Fibroblast of the conjunctiva (primary cell): ENCODE measurements around the gene TLE7.

Experiments used
- DNase-seq: peaks from one replicate; pipeline ENCODE4 v3.0.0-alpha.2; 2010; ENCODE audit warnings: low read depth

TLE7 gene

DNA sequence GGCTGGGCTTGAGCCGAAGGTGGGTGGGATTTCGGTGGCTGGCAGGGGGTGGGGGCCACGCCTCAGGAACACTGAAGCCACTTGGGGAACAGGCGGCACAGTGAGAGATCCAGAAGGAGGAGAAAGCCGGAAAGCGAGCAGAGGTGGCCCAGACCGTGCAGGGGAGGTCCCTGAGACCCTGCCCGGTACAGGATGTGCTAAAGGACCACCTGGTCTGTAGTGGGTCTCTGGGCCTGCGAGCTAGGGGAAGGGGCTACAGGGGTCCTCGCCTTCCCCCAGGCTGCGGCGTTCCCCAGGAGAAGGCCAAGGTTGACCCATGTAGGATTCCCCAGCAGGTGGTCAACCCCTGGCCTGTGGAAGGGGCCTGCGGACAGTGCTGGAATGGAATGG is at the start of gene TLE7:
TSS of gene TLE7 (minus strand) at position 4 of the 390 bp plus-strand sequence. CDS start 8,730 bp downstream, outside the sequence.
- no peak for DNase-seq

DNA sequence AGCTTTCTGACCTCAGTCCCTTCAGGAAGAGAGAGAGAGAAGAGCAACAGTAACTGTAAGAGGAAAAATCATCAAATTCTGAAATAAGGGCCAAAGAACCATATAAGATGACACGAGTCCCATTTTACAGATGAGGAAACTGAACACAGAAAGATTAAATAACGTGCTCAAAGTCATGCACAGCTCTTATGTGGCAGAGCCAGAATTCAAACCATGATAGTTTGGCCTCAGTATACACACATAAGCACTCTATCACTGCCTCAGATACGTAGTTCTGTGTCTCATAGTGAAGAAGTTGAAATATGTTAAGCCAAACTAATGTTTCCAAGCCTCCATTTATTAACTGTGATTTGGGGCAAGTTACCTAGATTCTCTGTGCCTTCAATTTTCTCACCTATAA is 49.2 kb upstream of the TLE7 start:
- DNase-seq, result no peak

DNA sequence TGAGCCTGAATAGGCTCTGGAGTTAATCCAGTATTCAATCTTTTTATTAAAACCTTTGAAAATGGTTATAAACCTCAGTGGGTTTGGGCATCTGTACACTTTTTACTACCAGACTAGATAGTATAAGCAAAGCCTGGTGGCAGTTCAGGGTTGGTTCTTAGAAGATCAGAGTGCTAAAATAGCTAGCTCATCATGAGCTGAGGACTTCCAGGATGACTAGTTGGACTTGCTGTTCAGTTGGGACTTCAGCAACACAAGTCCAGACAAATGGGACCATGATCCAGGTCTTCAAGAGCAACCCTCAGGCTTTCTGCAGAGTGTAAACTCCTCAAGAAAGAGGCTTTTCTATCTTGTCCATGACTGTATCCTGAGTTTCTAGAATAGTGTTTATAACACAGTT is 48.5 kb upstream of the TLE7 start:
- no peak for DNase-seq

DNA sequence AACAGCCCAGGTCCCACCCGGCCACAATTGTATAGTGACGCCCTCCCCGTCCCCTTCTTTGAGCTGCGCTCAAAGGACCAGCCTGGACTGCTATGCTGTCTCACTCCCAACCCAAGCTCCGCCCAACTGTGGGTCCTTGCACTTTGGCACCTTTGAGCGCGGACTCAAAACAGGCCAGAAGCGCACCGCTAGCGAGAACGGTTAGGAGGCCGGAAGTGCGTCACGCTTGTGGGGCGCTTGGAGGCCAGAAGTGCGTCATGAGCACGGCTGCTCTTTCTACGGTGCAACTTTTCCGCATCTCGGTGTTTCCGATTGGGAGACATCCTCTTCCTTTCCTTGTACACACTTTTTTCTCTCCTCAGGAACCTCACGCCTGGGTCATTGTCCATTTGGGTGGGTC is 47.3 kb upstream of the TLE7 start, which contains the start of gene ZNF19:
TSS of gene ZNF19 (minus strand) at position 203 of the 400 bp plus-strand sequence. CDS start 7,210 bp downstream, outside the sequence.
- DNase-seq, result no peak

DNA sequence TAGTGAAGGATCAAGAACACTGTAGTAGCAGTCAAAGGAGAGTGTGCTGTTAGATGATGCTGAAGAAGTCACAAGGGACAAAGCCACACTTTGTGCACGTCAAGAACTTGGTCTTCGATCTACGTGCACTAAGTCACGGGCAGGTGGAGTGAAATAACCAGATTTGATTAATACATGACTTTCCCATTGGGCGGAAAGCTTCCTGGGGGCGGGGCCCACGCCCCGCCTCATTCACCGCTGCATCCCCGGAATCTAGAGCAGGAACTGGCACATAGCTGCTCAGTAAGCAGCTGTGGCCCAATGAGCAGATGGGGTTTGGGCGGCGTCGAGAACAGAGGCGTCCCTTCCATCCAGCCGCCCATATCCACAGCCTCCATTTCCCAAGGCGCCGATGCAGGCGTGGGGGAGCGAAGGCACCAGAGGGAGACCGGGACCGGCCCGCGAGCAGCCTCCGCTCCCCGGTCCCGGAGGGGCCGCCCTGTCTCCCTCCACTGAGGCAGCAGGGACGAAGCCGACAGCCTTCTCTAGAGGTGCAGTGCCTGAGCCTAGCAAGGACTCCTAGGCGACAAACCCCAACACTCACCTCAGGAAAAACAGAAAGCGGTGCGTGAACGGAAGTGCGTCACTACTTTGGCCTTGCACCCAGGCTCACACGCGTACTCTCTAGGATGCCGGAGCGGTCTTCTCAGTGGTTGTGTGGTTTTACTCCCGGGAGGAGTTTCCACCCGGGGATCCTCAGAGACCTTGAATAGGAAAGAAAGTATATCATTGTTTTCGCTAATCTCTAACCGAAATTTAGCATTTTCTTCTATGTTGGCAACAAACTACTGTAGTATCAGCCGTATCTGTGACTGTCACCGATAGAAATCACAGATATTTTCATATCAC is 42.4 kb upstream of the TLE7 start:
- peak; percentile 82 for DNase-seq

DNA sequence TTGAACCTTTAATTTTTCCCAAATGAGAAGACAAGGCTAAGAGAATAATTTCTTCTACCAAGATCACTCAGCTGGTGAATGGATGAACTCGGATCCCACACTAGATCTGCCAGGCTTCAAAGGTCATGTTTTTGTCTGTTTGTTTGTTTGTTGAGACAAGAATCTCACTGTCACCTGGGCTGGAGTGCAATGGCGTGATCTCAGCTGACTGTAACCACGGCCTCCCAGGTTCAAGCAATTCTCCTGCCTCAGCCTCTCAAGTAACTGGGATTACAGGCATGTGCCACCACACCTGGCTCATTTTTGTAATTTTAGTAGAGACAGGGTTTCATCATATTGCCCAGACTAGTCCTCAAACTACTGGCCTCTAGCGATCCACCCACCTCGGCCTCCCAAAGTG is 40.7 kb upstream of the TLE7 start:
- no peak for DNase-seq

DNA sequence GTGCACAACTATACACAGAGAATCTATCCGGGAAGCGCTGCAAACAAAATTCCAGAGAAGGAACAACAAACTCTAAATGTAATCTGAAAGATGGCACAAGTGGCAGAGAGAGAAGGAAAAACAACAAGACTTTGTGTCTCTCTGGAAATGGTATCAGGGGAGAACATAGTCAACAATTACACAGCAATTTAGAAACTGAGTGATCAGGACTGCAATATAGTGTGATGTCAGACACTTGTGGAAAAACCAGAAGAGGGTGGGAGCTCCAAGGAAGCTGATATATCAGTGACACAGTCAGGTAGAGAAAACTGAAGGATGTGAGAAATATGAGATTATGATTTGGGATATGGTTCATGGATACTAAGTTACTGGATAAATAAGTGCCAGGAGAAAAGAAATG is 39.1 kb upstream of the TLE7 start:
- no peak for DNase-seq

DNA sequence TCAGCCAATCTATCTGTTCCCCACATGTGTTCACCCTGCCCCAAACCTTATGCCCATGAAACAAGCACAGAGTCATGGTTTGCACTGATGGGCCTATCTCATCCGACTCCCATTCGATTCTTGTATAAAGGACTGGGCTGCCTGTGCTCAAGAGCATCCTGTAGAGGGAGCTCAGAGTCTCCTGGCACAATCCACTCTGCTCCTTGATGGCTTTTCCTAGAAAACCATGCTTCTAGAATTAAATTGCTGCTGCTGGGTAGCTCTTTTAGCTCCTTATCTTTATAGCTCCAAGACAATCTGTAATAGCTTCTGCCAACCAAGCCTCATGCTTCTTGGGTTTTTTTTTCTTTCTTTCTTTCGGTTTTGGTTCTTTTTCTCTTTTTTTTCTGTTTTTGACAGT is 37.6 kb upstream of the TLE7 start:
- no peak for DNase-seq

DNA sequence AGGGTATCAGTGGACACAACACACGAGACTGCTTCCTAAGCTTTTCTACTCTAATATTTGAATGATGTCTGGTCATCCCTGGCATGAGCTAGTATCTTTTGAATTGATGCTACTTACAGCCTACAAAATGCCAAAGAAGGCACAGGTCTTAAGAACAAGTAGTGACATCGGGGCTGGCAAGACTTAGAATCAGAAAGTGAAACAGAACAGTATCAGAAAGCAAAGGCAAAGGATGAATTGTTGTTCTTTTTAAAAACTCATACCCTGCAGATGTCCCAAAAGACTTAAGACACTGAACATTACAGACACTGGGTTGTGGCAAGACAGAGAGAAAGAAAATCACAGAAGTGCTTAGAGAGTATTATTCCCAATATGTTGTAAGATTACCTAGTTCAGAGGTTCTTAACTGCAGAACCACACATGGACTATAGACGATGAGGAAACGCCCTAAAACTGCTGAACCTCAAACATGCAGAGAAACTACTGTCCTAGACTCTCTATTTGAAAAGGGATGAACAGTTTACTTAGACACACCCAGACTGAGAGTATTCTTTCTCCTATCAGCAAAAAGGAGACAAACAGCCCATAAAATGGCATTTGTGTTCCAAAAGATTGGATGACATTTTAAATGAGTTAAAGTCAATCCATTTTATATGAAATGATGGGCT is 34.7 kb upstream of the TLE7 start:
- DNase-seq, result no peak

DNA sequence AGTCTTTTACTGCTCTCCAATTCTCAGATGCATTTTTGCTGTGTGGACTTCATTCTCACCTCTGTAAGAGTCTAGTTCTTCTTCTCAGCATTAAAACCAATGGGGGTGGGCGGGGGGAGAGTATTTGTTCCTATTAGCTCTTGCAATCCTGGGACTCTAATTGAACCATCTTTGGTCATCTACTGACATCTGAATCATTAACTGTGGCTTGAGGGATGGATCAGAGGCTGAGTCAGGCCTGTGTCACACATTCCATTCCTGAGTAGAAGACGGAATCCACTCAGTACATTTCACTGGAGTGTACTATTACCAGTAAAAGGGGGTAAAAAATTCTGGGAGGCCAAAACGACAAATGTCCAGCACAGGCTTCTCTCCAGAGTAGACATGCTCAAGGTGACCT is 33.0 kb upstream of the TLE7 start:
- peak; percentile 43 for DNase-seq

DNA sequence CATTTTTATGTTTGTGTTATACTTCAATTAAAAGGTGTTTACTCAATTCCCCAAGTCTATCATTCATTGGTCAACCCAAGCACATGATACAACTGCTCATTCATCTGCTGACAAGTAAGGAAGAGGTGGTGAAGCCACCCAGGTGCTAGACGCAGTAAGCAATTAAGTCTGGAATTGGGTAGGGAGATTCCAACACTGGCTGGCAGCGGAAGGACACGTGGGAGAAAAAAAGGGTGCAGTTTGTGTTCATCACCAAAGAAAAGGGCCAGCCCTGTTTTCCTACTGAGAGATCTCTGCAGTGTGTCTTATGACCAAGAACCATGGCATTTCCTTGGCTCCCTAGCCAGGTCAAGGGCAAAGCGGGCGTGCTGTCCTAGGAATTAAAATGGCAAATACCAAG is 32.0 kb upstream of the TLE7 start:
- DNase-seq, result no peak

DNA sequence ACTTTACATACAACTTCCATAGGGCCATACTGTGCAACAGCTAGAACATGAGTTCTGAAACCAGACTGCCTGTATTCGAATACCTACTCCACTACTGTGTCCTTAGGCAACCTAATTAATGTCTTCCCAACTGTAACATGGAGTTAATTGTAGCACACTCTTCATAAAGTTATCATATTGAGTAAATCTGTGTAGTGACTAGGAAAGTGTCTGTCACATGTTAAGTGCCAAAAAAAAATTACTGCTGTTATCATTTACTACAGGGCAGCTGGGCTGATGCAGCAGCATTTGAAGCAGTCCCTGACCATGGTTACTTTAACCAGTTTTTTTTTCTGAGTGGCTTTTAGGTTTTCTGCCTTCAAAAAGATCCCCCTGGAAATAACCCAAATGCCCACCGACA is 31.1 kb upstream of the TLE7 start:
- no peak for DNase-seq

DNA sequence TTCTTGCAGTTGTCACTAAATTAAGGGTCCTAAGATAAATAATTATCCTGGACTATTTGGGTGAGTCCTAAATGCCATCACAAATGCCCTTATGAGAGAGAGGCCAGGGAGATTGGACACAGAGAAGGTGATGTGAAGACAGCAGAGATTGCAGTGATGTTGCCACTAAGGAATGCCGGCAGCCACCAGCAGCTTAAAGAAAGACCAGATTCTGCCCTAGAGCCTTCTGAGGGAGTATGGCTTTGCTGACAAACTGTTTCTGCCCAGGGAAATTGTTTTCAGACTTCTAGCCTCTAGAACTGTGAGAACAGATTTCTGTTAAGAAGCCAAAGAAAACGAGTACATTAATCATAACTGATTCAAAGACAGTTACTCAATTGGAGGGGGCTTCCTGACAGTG is 30.2 kb upstream of the TLE7 start:
- DNase-seq, result no peak

DNA sequence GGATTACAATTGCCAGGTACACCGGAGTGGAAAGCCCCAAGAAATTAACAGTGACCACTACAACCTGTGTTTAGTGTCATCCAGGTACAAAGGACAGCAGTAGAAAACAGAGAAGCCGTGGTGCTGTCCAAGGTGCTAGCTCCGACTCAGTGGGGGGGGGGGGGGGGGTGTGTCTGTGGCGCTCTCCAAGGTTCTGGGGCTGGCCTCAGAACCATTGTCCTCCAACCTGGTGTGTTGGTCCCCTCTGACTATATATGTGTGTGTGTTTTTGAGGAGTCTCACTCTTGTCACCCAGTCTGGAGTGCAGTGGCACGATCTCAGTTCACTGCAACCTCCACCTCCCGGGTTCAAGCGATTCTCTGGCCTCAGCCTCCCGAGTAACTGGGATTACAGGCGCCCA is 26.0 kb upstream of the TLE7 start:
- DNase-seq, result no peak

DNA sequence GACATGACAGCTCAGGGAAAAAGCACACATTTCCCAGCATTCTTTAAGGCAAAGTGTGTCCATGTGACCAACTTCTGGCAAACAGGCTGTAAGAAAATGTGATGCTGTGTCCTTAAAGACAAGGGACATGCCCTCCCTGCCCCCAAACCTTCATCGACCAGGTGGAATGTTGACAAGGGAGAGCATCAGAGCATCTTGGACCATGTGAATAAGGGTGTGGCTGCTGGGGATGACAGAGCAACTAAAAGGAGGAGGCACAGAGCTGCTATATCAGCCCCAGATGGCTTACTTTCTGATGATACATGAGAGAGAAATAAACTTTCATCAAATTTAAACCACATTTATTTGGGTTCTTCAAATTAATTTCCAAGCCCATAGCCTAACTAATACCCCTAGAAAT is 22.4 kb upstream of the TLE7 start:
- no peak for DNase-seq

DNA sequence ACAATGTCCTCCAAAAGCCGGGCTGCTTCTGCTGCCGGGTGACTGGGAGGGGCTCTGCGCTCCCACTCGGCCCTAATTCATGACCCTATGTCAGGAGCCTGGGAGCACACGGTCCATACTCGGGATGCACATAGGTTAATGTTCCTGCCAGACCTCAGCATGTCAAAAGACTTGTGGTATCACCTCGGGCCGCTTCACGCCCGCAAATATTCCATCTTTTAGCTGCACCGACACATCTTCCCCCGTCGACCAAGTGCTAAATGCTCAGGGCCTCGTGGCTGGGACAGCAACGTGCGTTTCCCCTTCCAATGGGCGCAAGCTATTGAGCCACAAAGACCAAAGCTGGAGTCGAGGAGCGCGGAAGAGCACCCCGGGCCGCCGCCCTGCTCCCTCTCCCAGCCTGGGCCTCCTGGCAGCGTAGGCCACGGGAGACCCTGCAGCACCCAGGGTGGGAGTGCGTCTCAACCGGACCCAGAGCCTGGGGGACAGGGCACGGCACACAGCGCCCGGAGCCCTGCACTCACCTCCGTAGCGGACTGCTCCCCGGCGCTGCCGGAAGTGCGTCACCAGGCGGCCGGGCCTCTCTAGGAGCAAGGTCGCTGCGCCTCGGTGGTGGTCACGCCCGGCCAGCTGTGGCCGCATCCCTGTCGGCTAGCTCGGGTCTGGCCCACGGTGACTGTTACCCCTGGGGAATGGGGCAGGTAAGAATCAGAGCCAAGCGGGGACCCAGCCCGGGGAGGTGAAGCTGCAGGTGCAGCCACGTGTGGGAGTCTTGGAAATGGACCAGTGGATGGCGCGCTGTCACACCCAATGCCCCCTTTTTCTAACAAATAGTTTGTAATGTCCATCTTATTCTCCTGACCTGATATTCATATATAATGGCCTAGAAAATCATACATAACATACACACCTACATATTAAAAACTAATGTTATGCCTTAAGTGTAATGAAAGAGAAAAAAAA is 20.1 kb upstream of the TLE7 start, which contains the start of gene ZNF23:
TSS of gene ZNF23 (minus strand) at position 562 of the 963 bp plus-strand sequence. CDS start 5,451 bp downstream, outside the sequence.
- peak; percentile 34 for DNase-seq

DNA sequence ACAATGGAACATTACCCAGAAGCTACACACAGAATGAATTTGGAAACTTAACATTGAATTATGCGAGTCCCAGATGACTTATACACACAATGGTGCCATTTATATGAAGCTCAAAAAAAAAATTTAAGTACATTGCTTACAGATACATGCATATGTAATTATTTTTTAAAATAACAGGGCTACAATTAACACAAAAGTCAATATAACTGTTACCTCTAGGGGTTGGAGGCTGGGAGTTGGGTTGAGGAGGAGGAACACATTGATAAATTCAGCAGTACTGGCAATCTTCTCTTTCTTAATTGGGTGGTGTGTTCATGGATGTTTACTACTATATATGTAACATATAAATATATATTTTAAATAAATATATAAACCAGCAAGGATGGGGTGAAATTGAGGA is 19.1 kb upstream of the TLE7 start:
- no peak for DNase-seq

DNA sequence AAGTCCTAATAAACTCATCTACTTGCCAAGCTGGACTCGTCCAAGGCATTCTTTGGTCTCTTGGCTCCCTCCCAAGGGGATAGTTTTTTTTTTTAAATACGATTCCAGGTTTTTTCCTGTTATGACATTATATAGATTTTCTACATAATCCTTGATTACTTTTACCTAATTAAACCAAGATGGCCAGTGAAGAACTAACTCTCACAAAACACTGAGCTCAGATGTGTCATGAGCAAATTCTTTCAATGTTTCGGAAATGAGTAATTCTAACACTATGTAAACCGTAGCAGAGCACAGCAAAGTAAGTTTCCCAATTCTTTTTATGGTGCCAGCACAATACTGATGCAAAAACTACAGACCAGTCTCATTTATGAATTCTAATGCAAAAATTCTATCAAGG is 18.4 kb upstream of the TLE7 start:
- peak; percentile 72 for DNase-seq

DNA sequence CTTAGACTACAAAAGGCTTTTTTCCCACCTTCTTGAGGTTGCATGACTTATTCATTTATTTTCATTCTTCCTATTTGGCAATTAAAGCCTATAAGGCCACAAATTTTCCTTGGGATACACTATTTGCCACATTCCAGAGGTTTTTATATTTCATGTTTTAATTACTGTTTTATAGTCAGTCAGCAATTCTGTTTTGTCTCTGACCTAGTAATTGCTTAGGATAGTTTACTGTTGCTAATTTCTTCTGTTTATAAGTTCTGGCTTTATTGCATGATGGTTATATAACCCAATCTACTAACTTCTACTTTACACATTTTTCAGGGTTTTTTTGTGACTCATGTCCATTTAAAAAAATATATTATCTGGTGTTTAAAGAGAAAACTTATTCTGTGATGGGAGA is 17.7 kb upstream of the TLE7 start:
- DNase-seq, result no peak

DNA sequence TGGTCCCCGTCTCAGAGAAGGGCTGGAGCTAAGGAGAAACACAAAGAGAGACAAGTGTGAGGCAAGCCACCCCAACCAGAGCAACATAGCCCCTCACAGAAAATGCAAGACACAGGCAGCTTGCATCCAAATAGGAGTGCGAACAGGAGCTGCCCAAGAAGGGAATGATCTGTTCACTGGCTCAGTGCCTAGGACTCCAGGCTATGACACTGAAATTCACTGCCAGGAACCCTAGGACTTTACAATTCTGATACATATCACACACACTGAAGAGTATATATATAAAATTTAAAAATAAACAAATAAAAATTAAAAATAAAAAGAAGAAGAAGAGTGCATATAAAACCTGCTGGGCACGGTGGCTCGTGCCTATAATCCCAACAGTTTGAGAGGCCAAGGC is 14.9 kb upstream of the TLE7 start:
- no peak for DNase-seq

DNA sequence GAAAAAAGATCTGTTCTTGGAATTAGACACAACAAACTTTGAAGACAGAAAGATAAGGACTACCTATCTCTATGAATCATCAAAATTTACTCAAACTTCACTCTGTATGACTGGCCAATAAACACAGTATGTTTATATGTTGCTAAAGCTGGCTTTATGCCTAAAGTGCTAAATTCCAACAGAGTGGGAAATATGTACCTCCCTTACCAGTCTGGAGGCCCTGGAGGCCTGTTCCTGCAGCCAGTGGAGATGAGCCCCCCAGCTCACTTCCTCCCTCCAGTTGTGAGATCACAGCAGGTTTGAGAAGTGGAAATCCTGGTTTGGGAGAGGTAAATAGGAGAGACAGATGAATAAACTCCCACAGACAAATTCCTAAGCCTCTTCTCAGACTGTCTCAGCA is 11.2 kb upstream of the TLE7 start:
- no peak for DNase-seq

DNA sequence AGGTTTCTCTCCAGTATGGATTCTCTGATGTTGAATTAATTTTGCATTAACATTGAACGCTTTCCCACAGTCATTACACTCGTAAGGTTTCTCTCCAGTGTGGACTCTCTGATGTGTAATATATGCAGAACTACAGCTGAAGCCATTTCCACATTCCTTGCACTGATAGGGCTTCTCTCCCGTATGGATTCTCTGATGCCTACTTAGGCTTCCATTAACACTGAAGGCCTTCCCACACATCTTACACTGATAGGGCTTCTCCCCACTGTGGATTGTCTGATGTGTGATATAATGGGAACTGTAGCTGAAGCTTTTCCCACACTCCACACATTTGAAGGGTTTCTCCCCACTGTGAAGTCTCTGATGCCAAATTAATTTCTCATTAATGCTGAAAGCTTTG is 7.2 kb upstream of the TLE7 start:
- no peak for DNase-seq
